COLO668 (cell line): ENCODE results near the gene GAK.
"Not testable (repeated sequence)": the region's sequence is repeated elsewhere in the genome, so short reads cannot be mapped to it uniquely, and the experiment has no call there.

ENCODE experiments used
- DNase-seq: peaks from one replicate; lab custom pipeline; 2025; ENCODE audit not compliant: unreplicated experiment; lab: John Stamatoyannopoulos, UW

The GAK gene

DNA sequence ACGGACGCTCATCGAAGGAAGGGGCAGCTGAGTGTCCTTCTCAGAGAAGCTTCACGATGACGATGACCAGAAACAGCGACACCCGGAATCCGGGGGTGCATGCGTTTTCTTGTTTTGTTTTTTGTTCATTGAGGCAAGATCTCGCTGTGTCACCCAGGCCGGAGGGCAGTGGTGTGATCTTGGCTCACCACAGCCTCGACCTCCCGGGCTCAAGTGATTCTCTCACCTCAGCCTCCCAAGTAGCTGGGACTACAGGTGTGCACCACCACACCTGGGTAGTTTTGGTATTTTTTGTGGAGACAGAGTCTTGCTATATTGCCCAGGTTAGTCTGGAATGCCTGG lies 21.4 kb upstream of the GAK start:
- DNase-seq = no peak

DNA sequence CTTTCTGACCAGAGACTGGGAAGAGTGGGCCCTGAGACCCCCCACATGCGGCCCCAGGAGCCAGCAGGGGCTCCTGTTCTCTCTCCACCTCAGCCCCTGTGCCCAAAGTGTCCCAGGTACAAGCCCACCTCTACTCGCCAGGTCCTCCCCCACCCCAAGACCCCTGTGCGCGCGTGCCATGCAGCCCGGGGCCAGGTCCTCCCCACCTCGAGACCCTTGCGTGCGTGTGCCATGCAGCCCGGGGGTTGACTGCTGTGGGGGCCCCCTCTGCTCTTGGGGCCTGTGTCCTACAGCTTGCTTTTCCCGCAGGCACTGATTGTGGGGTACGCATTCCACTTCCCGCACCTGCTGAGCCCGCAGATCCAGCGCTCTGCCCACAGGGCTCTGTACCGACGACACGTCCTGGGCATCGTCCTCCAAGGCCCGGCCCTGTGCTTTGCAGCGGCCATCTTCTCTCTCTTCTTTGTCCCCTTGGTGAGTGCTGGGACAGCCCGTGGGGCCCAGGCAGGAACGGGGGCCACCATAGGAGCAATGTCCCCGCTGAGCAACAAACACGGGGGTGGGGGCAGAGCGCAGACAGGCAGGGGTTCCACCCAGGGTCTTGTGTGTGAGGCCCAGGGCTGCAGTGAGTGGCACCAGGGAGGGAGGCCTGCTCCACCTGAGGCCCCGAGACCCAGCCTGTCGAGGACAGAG lies 20.9 kb upstream of the GAK start:
- no peak for DNase-seq

GRCh38 chr4:951594-952468 lies 19.7 kb upstream of the GAK start:
- DNase-seq = no peak

- no peak for DNase-seq
These were observed 19.1 kb upstream of the GAK start for GRCh38 chr4:951186-951585.

GRCh38 chr4:950136-951020 lies 18.3 kb upstream of the GAK start:
- no peak for DNase-seq

- no peak for DNase-seq
These were observed 17.5 kb upstream of the GAK start for GRCh38 chr4:949656-950055.

GRCh38 chr4:948936-949300 lies 16.8 kb upstream of the GAK start:
- DNase-seq = no peak

- DNase-seq = no peak
These were observed 16.2 kb upstream of the GAK start for GRCh38 chr4:948101-948935.

- DNase-seq = no peak
These were observed 15.4 kb upstream of the GAK start for GRCh38 chr4:947491-947971.

- DNase-seq = no peak
These were observed 14.7 kb upstream of the GAK start for GRCh38 chr4:946517-947471.

DNA sequence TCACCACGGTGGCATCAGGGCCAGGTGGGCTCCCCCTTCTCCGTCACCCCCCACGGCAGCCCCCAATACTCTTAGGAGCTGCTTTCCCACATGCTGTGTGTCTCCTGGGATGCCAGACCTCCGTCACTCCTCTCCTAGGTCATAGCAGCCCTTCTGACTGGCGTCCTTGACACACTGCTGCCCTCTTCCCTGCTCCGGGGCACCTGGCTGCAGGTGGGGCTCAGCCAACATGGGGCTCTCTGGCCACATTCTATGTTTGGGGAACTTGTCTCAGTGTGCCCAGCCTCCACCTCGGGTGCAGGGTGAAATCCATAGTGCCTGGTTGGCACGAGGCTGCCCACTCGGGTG lies 14.0 kb upstream of the GAK start:
- DNase-seq = no peak

- no peak for DNase-seq
These were observed 13.4 kb upstream of the GAK start for GRCh38 chr4:945274-946102.

DNA sequence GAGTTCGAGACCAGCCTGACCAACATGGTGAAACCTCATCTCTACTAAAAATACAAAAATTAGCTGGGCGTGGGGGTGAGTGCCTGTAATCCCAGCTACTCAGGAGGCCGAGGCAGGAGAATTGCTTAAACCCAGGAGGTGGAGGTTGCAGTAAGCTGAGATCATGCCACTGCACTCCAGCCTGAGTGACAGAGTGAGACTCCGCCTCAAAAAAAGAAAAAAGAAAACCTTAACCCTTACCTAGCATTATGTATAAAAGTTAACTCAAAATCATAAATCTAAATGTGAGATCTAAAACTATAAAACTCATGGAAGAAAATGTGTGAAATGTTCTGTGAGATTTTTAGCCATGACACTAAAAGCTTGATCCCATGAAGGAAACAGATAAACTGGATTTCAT lies 7.4 kb upstream of the GAK start:
- not testable (repeated sequence) for DNase-seq

- DNase-seq = peak; percentile 32
These were observed 576 bp upstream of the GAK start for GRCh38 chr4:932713-933070.

- DNase-seq = peak; percentile 16
These were observed 739 bp downstream of the GAK start for GRCh38 chr4:931194-931959.

- DNase-seq = peak; percentile 16
These were observed 1.3 kb downstream of the GAK start for GRCh38 chr4:930827-931193.

- DNase-seq = no peak
These were observed 2.0 kb downstream of the GAK start for GRCh38 chr4:930028-930551.
